Tibial nerve (tissue), 4 donors: ENCODE measurements around the gene PLXNC1.

Experiments
- EP300 ChIP-seq, 2 donors: sonication (generic); formaldehyde crosslinking; IDR thresholded peaks; one replicate each; pipeline ENCODE4 v1.6.1; 2017; ENCODE audit warnings: antibody characterized with exemption in 2 of 2, mild to moderate bottlenecking in 1 of 2
- POLR2A ChIP-seq, 2 donors: fragments of 450-650 bp; IDR thresholded peaks; one replicate each; pipeline ENCODE4 v1.6.1; 2017; ENCODE audit warnings: antibody characterized with exemption in 2 of 2, mild to moderate bottlenecking in 2 of 2, moderate library complexity in 2 of 2
- TF ChIP-seq, protein P1 (sequence below), 5 experiments: fragments of 200-600 bp in 3 of 5; fragments of 450-650 bp in 2 of 5; sonication (generic) in 3 of 5; IDR thresholded peaks; one replicate each; pipeline ENCODE4 v1.5.1; 2016 to 2019; ENCODE audit warnings: antibody characterized with exemption in 5 of 5, mild to moderate bottlenecking in 3 of 5, moderate library complexity in 2 of 5

GRCh38 chr12:94143951-94144350, 4.4 kb upstream of the PLXNC1 start:
- TF ChIP-seq POLR2A (IDR thresholded peaks at IDR 0.05) (no peak), EP300 (IDR thresholded peaks at IDR 0.05) (no peak)
- TF ChIP-seq, protein P1, sequence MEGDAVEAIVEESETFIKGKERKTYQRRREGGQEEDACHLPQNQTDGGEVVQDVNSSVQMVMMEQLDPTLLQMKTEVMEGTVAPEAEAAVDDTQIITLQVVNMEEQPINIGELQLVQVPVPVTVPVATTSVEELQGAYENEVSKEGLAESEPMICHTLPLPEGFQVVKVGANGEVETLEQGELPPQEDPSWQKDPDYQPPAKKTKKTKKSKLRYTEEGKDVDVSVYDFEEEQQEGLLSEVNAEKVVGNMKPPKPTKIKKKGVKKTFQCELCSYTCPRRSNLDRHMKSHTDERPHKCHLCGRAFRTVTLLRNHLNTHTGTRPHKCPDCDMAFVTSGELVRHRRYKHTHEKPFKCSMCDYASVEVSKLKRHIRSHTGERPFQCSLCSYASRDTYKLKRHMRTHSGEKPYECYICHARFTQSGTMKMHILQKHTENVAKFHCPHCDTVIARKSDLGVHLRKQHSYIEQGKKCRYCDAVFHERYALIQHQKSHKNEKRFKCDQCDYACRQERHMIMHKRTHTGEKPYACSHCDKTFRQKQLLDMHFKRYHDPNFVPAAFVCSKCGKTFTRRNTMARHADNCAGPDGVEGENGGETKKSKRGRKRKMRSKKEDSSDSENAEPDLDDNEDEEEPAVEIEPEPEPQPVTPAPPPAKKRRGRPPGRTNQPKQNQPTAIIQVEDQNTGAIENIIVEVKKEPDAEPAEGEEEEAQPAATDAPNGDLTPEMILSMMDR (IDR thresholded peaks at IDR 0.05) = no peak
